CD4-positive, alpha-beta T cell treated with Interleukin-4 for 1 hour (primary cell): ENCODE measurements around the gene RIOK1.

Source experiments
- DNase-seq, 2 donors: peaks; one replicate each; pipeline ENCODE4 v3.0.0-alpha.2; 2020 to 2022

Gene RIOK1

DNA sequence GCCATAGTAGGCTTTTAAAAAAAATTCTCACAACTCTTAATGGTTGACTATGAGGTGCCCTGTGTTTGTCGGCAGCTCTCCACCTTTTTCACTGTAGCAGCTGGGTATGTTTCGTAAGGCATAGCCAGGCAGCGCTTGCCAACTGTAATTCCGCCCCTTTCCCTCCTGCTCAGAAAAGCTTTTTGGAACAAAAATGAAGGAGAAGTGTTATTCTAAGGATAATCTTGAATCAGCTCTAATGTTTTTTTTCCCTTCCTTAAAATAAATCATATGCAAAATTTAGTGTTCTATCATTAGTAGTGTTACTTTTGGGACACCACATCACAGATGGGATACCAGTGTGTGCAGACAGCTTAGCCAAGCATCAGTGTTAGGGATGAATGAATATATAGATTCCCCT, 21.2 kb downstream of the RIOK1 start:
- DNase-seq, result no peak

DNA sequence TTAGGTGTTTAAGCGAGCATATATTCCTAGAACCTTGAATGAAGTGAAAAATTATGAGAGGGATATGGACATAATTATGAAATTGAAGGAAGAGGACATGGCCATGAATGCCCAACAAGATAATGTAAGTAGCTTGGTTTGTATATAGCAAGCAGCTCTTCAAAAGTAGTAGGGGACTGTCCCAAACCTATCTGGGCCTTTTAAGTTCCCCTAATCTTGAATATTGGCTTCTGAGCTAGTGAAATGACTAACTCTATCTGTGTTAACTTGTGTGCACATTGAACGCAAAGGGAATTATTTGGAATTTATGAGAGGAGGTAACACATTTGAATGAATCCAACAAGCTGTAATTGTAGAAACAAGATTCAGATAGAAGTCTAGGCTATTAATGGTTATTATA, 21.7 kb downstream of the RIOK1 start:
- no peak for DNase-seq

DNA sequence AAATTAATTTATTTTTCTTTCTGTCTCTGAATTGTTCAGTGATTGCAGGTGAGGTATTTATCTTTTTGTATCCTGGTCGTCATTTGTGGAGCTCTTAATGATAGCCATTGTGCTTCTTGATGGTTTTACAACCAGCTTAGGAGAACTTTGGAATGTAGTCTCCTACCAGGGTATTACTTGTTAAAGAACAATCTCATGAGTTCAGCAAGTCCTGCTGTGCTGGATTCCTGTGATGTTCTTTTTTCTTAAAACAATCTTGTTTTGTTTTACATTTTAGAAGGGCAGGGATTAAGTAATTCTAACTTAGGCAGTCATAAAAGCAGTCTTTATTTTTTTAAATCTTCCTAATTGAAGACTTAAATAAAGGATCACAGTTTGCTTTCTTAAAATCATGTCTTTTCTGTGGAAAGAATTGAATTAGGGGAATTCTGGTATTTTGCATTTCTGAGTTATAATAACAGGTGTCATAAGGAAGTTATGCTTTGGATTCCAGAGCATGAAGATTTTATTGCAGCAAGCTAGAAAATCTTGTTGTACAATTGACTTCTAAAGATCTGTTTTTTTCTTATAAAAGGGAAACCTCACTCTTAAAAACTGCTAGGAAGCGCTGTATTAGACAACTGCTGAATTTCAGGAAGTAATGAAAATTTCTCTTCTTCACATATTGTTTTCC, 23.7 kb downstream of the RIOK1 start:
- DNase-seq, result no peak

DNA sequence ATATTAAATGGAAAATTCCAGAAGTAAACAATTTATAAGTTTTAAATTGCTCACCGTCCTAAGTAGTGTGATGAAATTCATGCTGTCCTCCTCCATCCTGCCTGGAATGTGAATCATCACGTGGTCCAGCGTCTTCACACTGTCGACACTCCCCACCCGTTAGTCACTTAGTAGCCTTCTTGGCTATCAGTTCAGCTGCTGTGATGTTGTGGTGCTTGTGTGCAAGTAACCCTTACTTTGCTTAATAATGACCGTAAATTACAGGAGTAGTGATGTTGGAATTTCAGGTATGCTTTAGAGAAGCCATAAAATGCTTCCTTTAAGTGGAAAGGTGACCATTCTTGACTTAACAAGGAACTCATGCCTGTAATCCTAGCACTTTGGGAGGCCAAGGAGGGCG, 25.2 kb downstream of the RIOK1 start:
- DNase-seq, result no peak

DNA sequence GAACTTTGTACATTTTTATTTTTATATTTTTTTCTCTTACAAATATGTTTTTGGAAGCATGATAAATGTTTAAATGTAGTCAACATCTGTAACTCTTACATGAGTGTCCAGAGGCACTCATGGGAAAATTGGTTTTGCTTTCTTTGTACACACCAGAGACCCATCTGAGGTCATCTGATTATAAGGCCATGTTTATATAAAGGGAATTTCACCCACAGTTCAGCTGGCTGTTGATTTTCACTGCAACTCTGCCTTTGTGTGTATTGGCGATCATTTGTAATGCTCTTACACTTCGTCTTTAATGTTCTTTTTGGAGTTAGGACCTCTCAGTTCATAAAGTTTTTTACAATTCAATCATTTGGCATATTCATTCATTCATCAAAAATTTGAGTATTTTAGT, 28.1 kb downstream of the RIOK1 start:
- no peak for DNase-seq

DNA sequence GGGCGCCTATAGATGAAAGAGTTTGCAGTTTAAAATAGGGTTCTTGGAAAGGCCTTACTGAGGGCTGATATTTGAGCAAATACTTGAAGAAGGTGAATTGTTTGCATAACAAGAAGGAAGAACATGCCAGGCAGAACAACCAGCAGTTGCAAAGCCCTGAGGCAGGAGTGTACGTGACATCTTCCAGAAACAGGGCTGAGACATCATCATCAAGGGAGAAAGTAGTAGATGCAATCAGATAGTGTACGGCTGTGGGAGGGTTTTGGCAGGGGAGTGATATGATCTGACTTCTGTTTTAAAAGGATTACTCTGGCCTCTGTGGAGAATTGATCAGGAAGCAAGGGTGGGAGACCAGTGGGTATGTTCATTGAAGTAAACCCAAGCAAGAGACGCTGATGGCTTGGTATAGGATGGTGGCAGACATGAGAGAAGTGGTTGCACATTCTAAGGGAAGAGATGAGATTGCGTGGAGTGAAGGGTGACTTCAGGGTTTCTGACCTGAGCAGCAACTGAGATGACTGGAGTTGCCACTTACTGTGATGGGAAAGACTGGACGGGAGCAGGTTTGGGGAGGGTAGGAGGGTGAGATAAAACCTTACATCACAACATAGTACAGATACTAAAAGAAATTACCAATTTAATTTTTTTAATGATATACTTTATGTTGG, 28.8 kb downstream of the RIOK1 start:
- no peak for DNase-seq

DNA sequence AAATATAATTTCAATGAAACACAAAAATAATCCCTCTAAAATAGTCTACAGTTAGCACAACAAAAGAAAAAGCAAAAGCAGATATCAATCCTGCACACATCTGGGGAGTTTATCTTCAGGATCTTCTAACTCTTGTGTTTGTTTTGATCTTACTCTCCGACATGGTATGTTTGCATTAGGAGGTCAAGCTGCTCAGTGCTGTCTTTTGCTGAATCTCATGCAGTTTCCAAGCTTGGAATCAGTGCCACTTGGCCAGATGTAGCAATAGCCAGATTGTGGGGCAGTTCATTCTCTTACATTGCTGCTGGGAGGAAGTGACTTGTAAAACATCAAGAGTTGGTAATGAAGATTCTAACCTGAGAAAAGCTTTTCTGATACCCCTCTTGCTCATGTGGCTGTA, 29.5 kb downstream of the RIOK1 start:
- no peak for DNase-seq

DNA sequence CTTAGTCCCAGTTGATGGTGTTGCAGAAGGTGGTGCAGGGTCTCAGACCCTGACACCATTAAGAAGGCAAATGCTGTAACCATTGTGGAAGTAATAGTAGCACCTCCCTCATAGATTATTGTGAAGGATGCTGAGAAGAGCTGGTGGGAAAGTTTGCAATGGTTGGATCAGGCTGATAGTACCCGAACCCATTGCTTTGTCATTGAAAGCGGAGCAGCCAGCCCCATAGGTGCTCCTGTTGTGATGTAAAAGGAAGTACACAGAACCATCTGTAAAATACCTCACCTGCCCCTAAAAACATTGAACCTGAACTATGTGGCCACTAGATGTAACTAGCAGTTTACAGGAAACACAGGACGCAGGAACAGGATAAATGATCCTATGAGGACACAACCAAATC, 31.5 kb downstream of the RIOK1 start:
- DNase-seq, result no peak

DNA sequence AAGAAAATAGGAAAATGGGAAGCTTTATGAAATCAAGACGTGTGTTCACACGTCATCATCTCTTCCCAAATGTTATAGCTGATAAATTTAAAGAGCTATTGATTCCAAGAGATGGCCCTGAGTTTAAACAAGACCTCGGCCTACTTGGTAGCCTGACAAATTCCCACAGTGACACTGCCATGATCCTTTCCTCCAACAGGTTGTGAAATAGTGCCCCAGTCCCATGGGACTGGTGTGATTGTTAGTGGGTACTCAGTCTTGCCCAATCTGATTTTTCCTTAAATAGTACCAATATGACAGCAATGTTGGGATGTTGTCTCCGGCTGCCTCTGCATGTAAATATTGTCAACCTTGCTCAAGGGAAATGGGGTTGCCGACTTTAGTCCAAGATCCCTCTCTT, 34.5 kb downstream of the RIOK1 start:
- DNase-seq, result no peak

DNA sequence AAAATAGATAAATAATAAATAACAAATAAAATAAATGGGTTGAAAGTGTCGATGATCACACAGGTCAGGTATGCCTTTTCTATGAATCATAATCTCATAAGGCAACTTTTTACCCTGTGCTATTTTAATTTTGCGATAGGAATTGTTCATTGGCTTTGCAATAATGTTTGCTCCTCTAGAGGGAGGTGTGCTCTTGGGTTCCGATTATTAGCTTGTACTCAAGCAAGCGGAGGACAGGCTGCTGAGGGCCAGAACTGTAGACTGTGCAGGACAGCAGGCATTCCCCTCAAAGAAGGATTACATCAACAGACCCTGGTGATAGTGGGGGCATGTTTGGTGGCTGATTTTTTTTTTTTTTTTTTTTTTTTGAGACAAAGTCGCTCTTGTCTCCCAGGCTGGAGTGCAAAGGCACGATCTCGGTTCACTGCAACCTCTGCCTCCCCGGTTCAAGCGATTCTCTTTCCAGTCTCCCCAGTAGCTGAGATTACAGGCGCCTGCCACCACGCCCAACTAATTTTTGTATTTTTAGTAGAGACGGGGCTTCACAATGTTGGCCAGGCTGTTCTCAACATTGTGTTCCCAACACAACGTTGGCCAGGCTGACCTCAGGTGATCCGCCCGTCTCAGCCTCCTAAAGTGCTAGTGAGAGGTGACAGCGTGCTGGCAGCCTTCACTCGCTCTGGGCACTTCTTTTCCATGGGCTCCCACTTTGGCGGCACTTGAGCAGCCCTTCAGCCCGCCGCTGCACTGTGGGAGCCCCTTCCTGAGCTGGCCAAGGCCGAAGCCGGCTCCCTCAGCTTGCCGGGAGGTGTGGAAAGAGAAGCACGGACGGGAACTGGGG, 35.6 kb downstream of the RIOK1 start:
- peak in 1 of 2 donors; percentile 7 for DNase-seq

DNA sequence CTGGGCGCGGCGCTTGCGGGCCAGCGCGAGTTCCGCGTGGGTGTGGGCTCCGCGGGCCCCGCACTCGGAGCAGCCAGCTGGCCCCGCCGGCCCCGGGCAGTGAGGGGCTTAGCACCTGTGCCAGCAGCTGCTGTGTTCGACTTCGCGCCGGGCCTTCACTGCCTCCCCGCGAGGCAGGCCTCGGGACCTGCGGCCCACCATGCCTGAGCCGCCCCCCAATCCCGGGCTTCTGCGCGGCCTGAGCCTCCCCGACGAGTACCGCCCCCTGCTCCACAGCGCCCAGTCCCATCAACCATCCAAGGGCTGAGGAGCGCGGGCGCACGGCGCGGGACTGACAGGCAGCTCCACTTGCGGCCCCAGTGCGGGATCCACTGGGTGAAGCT, 36.2 kb downstream of the RIOK1 start:
- no peak for DNase-seq

DNA sequence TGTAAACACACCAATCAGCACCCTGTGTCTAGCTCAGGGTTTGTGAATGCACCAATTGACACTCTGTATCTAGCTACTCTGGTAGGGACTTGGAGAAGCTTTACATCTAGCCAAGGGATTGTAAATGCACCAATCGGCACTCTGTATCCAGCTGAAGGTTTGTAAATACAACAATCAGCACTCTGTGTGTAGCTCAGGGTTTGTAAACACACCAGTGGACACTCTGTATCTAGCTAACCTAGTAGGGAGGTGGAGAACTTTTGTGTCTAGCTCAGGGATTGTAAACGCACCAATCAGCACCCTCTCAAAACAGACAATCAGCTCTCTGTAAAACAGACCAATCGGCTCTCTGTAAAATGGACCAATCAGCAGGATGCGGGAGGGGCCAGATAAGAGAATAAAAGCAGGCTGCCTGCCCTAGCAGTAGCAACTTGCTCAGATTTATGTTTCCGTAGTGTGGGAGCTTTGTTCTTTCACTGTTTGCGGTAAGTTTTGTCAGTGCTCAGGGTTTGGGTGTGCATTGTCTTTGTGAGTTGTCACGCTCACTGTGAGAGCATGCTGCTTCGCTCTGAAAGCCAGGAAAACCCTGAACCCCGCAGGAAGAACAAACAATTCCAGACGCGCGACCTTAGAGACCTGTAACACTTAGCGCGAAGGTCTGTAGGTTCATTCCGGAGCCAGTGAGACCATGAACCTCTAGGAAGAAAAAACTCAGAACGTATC, 37.0 kb downstream of the RIOK1 start:
- no peak for DNase-seq

DNA sequence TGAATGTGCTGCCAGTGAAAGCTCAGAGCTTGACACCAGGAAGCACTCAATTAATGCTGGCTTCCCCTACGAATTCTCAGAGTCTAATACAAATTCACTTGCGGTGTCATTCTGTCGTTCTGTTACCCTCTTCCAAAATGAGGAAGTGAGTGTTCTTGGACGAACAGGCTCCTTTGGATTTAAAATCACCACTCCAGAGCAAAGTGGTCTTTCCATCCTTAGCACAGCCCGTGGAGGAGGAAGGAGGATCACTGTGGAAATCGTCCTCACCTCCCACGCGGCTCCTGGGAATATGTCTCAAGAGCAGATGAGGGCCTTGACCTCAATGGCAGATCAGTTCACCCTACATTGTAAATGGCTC, 41.7 kb downstream of the RIOK1 start:
- DNase-seq, result no peak

DNA sequence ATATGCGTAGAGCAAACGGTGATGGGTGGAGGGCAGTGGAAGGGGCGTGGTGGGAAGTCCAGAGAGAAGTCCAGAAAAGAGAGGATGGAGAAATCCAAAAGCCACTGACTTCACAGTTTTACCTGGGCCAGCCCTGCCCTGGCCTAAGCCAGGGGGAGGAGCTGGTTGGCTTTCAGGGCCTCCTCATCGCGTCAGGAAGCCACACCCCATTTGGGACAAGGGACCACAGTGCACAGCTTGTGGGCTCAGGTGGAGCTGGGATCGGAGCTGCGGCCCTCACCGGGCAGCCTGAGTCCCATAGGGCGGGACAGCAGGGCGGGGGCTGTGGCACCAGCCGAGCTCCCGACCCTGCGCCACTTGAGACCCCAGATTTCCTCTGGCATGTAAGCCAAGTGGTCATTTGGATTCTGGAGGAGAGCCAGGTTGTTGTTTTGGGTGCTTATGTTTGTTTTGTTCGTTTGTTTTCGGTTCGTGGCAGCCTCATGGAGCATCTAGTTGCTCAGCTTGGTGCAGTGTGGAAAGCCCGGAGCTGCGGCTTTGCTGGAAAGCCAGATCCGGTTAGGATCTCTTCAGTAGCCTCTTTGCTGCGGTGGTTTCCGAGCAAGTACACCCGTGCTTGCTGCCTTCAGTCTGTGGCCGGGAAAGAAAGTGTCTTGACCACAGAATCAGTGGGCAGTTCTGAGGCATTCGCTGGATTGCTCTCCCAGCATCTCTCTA, 42.2 kb downstream of the RIOK1 start:
- DNase-seq, result no peak

DNA sequence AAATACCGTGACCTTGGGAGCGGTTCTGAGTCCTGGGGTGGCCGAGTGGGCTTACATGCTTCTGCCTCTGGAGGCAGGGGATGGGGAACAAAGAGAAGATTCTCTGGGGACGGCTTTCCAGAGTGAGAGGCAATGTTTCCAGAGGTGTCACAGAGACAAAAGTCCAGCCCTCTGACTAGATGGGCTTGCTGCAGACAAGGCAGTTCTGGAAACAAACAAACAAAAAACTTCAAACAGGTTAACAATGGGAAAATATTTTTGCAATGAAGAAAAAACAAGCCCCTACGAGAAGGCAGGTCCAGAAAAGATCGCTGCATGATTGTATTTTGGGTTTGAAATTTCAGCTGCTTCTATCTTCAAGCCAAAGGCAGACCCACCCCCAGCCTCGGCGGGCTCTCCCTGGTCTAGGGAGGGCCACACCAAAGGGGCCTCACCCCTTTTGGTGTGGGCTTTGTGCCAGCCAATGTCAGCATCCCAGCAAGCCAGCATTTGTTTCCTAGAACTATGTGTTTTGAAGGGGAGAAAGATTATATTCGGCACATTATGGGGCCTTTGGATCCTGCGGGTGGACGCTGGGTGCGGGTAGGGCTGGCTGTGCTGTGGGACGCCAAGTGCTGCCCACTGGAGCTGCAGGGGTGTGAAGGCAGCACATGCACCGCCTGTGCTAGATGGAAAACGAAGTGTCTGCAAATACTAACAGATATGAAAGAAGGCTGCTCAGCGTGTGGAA, 42.9 kb downstream of the RIOK1 start:
- no peak for DNase-seq

DNA sequence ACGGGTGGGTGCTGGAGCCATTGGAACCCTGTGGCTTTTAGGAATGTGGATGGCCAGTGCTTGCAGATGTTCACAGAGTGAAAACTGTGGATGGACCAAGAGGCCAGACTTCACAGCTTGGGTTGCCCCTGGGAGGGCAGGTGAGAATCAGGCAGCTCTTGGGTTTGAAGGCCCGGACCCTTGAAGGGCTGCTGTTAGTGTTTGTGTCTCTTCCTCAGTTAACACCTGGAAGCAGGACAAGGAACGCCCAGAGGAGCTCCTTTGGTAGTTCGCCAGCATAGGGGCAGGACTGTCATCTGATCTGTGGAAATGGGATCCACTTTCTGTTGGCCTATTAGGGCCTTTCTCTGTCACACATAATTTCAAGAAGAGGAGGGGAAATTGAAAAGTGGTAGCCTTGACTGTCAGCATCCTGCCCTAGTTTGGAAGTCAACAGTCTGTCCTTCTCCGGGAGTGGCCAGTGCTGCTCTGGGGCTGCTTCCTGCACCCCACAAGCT, 43.6 kb downstream of the RIOK1 start:
- DNase-seq, result no peak

DNA sequence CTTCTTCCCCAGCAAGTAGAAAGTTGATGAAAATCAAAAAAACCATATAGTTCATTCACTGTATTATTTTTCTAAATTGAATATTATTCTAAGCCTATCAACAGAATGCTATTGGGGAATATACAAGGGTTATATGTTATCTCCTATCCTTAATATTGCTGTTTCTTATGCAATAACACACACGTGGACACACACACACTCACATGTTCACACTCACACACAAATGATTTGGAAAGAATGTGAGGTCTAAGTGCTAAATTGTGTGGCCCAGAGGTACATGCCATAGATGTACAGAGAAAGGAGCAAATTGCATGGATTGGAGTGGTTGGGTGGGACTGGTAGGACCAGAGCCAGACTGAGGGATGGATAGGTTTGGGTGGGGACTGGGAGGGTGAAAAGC, 45.1 kb downstream of the RIOK1 start:
- no peak for DNase-seq

DNA sequence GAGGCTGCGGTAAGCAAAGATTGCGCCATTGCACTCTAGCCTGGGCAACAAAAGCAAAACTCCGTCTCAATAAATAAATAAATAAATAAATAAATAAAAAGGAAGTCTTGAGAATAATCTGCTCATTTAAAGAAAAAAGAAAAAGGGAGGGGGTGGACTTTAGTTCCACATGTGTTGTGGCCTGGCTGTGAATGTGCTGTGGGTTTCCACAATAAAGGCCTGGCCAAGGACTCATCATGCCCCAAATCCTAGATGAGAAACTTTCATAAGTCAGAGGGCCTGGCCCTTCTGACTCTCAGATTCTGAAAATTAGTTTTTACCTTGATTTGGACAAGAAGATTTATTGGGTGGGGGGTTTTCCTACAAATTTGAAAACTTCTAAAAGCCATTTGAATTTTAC, 48.4 kb downstream of the RIOK1 start:
- no peak for DNase-seq

DNA sequence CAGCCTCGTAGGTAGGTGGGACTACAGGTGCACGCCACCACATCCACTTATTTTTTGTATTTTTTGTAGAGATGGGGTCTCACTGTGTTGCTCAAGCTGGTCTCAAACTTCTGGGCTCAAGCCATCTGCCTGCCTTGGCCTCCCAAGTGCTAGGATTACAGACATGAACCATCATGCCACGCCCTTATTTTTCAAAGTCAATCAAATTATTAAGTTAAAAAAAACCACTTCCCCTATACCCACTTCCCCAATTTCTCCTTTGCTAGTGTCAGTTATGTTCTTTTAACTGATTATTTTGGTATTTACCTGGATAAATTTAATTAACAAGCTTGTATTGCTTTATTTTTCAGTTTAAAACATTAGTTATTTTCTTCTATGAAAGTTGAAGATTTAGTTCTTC, 49.6 kb downstream of the RIOK1 start:
- DNase-seq, result peak in 1 of 2 donors; percentile 6

DNA sequence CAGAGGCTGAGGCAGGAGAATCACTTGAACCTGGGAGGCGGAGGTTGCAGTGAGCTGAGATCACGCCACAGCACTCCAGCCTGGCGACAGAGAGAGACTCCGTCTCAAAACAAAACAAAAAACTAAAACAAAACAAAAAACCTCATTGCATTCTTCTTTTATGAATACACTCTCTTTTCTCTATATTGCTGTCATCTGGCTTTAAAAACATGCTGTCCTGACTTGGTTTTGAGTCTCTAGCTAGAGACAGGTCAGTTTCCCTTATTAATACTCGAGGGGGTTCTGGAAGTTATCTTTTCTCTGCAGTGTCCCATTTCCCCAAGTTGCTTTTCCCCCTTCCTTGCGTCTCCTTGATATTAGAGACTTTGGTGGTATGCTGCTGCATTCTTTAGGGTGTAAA, 50.9 kb downstream of the RIOK1 start:
- DNase-seq, result no peak

DNA sequence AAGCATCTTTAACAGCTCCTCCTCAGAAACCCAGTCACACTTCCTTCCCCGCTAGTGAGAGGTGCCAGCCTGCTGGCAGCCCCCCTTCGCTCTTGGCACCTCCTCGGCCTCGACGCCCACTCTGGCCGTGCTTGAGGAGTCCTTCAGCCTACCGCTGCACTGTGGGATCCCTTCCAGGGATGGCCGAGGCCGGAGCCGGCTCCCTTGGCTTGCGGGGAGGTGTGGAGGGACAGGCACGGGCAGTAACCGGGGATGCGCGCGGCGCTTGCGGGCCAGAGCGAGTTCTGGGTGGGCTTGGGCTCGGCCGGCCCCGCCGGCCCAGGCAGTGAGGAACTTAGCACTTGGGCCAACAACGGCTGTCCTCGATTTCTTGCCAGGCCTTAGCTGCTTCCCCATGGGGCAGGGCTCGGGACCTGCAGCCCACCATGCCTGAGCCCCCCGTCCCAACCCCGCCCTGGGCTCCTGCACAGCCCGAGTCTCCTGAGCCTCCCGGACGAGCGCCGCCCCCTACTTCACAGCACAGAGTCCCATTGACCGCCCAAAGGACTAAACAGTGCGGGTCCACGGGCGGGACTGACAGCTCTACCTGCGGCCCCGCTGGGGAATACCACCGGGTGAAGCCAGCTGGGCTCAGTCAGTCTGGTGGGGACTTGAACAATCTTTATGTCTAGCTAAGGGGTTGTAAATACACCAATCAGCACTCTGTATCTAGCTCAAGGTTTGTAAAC, 51.6 kb downstream of the RIOK1 start:
- no peak for DNase-seq
